ENCODE results near the gene SACM1L.
"Not testable (repeated sequence)": the region's sequence is repeated elsewhere in the genome, so short reads cannot be mapped to it uniquely, and the experiment has no call there.

SACM1L gene

DNA sequence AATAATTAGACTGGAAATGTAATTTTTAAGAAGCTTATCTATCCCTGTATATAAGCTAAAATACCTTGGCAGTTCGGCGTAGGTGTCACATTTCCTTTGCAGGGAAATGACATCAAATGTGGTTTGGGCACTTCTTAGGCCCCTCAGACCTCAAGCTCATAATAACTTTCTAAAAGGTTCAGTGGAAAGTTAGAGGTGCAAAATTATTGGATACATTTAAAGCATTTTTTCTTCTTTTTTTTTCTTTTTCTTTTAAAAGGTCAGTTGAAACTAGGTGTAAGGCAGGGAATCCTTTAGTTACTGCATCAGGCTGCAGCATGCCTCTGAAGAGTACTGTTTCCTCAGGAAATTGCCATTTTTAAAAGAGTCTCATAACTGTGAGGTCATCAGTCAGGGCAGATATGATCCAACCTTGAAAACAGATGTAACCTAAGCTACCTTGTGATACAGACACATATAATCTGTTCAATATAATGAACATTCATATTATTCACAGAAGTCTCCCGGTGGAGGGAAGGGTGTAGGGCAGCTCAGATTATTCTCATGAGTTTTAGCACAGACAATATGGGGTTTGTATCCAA, 4.8 kb downstream of the SACM1L start:
- DNase-seq (ENCODE audit: low spot score) = no peak

DNA sequence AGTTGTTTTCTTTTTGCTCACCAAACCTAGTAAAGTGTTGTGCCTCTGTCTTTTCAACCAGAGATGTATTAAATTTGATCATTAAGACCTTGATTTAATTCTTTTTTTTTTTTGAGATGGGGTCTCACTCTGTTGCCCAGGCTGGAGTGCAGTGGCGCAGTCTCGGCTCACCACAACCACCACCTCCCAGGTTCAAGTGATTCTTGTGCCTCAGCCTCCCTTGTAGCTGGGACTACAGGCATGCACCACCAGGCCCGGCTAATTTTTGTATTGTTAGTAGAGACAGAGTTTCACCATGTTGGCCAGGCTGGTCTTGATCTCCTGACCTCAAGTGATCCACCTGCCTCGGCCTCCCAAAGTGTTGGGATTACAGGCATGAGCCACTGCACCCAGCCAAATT, 6.0 kb downstream of the SACM1L start:
- not testable (repeated sequence) for DNase-seq (ENCODE audit: low spot score)

DNA sequence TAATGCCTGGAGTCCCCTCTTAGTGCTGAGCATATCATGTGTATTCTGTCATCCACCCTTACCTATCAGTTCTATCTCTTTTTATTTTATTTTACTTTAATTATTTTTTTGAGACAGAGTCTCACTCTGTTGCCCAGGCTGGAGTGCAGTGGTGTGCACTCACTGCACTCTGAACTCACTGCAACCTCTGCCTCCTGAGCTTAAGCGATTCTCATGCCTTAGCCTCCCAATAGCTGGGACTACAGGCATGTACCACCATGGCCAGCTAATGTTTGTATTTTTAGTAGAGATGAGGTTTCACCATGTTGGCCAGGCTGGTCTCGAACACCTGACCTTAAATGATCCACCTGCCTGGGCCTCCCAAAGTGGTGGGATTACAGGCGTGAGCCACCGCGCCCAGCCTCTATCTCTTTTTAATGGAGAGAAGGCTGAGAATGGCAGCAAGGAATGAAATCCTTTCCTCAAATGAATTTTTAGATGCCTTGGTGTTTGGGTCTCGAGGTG, 11.4 kb downstream of the SACM1L start:
- DNase-seq (ENCODE audit: low spot score) = no peak

DNA sequence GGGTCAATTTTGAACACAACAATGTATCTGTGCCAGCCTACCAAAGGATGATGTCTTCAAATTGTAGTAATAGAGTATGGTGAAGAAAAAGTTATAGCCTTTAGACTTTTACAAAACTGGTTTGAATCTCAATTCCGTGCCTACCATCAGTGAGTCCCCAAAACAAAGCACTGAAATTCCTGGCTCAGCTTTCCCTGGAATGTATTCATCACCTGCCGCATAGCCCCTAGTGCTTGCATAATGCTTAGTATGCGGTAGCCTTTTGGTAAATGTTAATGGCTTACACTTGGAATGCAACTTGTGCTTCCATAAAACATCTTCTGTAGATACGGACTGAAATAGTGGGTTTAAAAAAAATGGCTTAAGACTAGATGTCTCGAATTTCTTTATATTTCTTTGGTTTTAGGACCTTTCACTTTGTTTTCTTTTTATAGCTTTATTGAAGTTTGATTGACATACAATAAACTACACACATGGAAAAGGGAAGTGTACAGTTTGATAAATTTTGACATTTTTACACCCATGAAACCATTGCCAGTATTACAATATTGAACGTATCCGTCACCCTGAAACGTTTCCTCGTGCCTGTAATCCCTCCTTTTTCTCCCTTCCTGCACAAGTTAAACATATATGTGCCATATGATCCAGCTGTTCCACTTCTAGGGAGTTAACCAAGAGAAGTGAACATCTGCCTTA, 12.1 kb downstream of the SACM1L start:
- DNase-seq (ENCODE audit: low spot score) = no peak

DNA sequence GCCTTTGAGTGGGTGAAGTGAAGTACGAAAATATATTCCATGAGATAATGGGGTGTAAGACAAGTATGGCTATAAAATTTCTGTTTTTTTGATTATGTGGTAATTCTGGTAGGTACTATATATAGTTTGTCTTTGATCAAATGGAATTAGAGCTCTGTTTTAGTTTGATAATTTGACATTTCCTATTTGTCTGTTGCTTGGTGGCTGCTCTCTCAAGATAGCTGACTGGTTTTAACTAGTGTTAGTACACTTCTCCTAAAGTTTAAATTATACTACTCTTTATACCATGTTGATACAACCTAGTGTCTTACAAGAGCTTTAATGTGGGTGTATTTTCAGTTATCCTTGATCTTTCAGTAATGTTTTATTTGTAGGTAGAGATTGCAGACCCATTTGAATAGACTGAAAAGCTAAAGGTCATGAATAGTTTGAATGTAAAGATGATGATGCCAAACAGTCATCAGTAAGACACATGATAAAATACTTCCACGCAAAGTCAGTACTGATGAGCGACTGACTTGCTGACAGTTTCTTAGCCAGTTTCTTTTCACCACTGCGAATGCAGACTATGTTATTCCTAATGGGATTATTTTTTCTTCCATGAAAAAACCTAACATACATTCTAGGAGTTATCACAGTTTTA, 15.2 kb downstream of the SACM1L start:
- DNase-seq (ENCODE audit: low spot score) = no peak

DNA sequence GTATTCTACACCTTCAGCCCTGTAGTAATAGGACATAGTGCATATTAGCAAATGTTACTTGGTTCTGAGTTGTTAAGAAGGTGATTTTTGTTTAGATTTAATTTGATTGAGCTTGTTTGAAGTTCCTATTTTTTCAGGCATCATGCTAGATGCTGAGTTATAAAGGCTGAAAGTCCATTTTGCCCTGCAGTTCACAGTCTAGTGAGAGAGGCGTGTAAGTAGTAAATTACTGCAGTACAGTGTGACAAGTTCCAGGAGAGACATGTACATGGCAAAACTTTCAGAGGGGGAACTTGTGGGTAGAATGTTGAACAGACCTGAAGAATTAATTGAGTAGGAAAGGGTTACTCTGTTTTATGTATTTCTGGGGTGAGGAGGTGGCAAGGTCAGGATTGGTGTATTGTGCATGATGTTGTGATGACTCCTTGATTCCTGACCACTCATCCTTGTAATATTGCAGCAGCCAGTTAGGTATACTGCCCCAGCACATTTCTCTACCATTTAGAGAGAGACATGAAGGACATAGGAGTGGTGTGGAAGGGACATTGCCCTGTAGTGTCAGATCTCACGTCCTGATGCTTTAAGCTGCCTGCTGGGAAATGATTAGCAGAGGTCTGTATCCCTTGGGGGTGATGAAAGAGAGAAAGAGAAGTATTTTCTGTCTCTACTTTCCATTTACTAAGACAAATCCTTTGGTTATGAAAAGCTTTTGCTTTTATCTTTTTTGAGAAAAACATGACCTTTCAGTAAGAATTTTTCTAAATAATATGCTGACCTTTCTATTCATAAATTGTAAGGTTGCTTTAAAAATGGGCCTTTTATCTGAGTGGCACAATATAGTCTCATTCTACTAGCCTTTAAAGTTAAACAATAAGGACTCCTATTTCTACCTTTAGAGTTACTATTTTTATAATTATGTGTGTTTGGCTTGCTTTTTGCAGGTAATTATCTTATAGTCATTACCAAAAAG, 16.9 kb downstream of the SACM1L start:
- no peak for DNase-seq (ENCODE audit: low spot score)

DNA sequence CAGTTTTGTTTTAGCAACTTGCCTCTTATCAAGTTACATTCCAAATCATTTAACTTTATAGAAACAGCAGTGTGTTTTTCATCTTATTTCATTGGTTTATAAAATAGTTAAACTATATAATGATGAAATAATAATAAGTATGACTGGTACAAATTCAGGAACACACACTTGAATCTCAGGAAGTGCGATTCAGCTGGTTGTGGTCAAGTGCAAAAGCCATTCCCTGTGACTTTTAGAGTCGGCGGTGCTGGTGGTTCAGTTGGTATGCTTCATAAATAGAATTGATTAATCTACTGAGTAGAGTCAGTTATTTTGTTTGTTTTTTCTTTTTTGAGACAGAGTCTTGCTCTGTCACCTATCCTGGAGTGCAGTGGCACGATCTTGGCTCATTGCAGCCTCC, 22.7 kb downstream of the SACM1L start:
- no peak for DNase-seq (ENCODE audit: low spot score)

DNA sequence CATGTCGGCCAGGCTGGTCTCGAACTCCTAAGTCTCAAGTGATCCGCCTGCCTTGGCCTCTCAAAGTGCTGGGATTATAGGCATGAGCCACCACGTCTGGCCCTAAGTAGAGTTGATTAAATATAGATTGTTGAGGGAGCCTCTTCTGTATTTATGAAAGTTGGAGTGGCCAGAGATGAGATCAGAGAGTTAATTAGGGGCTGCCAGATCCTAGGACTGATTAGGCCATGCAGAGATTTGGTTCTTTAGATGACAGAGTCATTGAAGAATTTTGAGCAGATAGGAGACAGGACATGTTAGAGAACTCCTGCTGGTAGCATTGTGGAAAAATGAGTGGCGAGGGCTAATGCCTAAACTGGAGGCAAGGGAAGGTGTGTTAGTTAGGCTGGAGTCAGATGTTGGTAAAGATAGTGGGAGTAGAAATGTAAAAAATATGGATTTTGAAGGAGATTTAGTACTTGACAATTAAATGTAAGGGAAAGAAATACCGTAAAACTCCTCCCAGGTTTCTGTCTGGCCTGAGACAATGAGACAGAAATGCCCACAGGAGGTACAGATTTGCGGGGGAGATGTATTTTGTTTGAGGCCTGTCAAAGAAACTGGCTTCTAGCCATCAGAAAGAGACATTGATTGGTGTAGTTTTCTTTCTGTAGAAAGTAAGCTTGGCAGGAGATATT, 23.4 kb downstream of the SACM1L start:
- no peak for DNase-seq (ENCODE audit: low spot score)

DNA sequence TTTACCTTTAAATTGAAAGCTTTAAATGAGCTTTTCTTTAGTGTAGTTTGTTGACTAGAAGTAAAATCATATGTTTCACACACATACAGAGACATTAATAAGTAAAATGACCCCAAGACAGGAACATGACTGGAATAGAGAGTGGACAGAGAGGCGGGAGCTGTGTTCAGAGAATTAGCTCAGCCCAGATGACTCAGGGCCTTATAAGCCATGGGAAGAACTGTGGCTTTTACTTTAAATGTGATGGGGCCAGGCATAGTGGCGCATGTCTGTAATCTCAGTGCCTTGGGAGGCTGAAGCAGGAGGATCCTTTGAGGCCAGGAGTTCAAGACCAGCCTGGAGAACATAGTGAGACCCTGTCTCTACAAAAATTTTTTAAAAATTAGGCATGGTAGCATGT, 26.7 kb downstream of the SACM1L start:
- no peak for DNase-seq (ENCODE audit: low spot score)

DNA sequence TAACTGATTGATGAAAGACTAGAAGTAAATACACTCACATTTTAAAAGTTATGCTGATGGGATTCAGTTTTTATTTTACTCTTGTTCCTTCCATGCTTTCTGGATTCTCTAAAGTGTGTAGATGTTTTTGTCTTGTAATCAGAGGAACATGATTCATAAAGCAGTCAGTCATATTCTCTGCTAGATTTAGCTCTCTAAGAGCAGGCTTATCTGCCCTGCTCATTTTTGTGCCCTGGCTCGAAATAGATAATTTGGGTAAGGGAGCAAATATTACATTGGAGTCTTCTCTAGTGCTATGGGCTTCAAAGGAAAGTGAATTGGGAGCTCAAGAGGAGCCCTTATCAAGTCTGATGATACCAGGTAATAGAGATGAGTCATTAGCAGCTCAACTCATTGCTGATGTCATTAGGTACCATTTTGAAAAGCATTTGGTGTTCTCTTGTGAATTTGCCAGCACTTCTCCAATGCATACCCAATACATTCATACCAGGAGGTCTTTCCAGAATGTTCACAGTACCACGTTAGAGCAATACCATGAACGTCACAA, 27.7 kb downstream of the SACM1L start:
- no peak for DNase-seq (ENCODE audit: low spot score)

DNA sequence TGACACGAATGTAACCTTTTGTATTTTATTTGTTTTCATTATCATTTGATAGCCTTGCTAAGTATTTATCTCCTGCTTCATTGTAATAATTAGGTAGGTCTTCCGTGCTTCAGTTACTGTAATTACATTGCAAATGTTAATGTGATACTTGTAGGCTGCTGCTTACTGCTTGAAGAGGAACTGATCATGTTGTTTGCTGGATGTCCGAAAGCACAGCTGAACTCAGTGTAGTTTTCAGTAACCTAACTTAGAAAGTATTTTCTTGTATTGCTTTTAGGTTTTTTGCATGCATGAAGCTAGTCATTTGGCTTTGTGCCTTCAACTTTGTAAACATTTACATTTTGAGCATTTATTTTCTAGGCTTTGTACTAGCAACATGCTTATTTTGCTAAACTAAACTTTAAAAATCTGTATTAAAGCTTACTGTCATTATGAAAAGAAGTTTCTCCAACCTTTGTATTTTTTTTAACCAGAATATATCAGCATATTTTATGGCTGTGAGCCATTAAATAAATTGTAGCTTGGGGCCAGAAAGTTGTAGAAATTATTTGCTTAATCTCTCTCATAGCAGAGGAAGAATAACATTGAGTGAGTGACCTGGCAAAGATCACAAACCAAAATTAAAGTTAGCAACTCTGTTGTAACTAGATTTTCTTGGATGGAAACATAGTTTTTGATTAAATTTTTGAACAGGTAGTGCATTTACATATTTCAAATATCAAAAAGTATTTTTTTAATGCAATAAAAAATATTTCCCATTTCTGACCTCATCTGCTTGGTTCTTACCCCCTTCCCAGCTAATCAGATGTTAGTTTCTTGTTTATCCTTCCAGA, 30.7 kb downstream of the SACM1L start:
- DNase-seq (ENCODE audit: low spot score) = no peak

DNA sequence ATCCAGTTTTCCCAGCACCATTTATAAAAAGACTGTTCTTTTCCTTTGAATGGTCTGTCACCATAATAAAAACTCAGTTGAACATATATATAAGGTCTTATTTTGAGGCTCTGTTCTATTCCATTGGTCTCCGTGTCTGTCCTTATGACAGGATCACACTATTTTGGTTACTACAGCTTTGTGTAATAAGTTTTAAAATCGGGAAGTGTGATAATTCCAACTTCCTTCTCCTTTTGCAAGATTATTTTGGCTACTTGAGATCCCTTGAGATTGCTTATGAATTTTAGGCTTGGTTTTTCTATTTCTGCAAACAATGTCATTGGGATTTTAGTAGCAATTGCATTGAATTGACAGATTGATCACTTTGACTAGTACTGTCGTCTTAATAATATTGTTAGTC, 35.7 kb downstream of the SACM1L start:
- DNase-seq (ENCODE audit: low spot score) = no peak

DNA sequence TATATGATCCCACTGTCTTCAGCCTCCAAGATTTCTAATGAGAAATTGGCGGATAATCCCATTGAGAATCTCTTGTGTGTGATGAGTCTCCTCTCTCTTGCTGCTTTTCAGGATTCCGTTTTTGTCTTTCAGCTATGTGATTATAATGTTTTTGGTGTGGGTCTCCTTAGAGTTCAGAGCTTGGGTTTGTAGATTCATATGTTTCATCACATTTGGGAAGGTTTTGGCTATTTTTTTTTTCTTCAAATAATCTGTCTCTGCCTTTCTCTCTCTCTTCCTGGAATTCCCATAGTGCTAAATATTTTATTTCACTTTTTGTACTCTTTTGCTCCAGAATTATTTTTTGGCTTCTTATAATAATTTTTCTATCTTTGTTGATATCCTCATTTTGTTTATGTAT, 40.4 kb downstream of the SACM1L start:
- DNase-seq (ENCODE audit: low spot score) = no peak

DNA sequence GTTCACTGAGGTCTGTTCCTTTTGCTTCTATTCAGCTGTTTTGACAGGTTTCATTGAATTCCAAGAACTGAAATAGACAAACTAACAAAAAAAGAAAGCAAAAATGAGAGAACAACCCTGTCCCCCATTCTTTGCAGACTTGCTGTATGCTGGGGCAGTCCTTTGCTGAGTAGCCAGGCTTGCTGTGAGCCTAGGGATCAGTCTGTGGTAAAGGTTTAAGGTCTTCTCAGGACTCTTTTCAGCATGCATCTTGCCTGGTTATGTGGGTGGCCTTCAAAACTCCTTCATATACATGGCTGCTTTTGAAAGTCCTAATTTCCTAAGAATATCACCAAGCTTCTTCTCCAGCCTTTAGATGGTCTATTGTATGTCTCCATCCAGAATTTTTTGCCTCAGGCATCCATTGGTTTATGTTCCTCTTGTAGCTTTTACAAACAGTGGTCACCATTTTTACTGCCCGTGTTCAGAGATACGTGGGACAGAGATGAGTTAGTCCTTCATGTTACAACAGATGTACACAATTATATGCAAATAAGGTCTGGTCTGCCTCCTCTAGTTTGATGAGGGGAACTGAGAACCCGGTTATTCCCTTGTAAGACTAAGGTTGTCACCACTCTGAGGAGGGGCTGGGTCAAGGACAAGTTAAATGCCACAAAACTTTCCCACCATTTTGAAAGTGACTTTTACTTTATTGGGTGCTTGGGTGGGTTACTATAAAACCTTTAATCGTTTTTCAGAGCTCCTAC, 41.4 kb downstream of the SACM1L start:
- DNase-seq (ENCODE audit: low spot score) = no peak

DNA sequence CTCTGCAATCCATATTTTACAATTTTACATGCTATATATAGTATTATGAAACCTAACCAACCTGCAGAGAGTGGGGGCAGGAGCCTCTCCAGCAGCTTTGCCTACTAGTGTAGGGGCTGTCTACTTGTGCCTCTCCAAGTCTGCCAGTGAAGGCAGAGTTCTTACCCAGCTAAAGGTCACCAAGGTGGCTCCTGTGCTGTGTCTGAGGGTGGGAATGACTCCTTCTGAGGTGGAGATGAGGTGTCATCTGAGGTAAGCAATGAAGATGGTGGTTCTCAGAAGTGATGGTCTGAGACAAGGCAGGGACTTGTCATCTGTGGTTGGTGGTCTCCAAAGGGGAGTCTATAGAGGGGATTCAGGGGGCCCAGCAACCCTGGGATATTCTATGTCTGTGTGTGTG, 47.5 kb downstream of the SACM1L start:
- DNase-seq (ENCODE audit: low spot score) = no peak

DNA sequence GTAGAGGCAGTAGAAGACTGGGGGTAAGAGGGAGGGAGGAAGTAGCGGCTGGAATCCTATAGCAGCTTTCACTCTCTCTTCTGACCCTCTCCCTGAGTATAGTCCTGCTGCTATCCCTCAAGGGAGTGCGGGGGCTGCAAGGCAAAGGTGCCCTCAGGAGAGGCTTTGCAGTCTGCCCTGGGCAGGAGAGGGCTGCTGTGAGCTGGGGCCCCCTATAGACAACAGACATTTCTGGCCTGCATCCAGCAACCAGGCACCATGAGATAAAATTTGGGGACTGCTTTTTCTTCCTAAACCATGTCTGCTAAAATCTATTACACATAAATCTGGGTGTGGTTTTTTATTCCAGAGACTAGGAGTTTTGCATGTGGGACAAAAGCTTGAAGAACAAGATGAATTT, 48.0 kb downstream of the SACM1L start:
- DNase-seq (ENCODE audit: low spot score) = no peak

DNA sequence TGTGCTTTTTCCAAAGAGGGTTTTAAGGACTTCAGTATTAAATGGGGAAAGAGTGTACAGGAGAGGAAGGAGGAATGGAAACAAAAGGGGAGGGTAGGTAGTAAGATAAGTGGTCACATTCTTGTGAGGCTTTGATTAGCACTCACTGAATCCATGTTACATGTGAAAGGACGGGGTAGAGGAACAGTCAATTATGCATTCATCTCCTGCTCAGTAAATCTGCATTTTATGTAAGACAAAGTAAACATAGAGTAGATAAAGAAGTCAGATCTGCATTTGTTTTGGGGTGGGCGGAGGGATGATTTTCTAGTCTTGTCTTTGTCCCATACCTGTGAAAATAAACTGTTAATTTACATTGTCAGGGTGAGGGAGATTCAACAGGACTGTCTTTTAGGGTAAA, 50.8 kb downstream of the SACM1L start:
- DNase-seq (ENCODE audit: low spot score) = no peak

DNA sequence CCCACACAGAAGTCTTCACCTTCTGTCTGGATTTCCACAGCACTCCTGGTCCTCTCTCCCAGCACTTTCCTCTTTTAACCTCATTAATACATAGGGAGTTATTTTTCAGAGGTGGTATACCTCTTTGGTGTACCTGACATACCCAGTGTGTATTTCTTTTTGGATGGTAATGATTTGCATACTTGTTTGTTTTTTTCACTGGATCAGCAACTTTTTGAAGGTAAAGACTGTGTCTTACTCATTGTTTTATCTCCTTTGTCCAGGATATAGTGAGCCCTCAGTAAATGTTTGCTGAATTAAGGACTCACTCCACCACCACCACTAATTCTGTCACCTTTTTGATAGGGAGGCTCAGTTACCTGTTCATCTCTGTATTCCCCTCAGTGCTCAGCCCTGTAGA, 52.1 kb downstream of the SACM1L start:
- no peak for DNase-seq (ENCODE audit: low spot score)

DNA sequence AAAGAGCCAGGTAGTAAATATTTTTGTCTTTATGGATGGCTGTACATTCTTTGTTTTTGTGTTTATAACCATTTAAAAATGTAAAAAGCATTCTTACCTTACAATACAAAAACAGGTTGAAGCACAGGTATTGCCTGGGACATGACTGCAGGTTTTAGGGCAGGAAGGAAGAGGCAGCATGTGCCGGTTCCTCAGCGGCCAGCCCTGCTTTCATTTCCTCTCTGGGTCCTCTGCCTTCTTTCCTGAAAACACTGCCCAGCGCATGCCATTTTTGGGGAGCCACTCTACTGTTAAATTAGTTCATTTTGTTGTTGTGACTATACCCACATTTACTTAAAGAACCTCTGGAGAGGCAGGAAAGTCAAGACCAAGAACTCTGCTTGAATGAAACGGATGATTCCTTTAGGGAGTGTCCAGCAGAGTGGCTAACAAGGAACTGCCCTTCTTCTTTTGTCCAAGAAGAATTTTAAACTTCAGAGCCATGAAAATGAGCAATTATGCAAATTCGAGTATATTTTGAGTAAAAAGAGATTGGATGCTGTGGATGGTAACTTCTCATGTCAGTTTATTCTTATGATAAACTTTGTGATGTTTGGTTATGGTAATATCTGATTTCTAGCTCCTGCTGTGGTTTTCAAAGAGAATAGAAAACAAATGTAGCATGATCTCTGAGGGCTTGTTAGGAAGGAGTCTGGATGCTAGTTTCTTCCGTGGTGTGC, 52.7 kb downstream of the SACM1L start:
- no peak for DNase-seq (ENCODE audit: low spot score)
